GM18526 (cell line): Measurements from ENCODE around the gene SMCO2.

Experiments
- POLR2A ChIP-seq: IDR thresholded peaks from 3 replicates; pipeline ENCODE4 v1.6.1; 2011; ENCODE audit not compliant: insufficient read length; ENCODE audit errors: extremely low read depth

Gene SMCO2

DNA sequence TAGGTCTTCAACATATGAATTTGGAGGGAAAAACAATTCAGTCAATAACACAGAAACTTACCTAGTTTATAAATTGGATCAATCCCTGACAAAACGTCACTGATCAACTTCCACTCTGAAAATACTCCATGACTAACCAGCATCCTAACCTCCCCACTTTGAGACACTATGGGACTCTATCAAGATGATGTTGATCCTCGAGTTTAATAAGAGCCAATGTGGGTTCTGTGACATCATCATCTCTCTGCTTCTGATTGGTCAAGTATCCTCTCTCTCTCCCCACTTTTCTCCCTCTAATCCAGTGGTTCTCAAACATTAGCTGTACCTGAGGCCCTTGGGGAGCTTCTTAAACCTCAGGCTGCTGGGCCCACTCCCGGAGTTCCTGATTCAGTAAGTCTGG lies at the start of gene SMCO2:
Gene SMCO2, plus strand, starts transcription at position 301 of the 400 bp plus-strand sequence. CDS start 23,896 bp downstream, outside the sequence.
- TF ChIP-seq POLR2A, result no peak

DNA sequence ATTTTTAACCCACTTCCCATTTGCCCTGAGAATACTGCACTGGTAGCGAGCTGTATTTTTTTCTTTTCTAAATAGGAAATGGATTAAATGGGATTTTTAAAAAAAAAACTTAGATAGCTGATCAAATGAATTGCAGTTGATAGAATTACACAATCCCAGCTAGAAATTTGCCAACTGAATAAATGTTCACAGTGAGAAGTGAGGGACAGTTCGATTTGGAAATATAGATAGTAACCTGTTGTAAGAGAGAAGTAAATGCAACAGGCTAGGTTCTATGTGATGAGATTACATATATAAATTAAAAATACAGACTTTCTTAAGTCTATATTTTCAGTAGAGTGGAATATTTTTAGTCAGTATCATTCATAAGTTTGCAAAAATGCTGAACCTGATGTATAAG lies 48.1 kb upstream of the SMCO2 start:
- TF ChIP-seq POLR2A, result no peak

DNA sequence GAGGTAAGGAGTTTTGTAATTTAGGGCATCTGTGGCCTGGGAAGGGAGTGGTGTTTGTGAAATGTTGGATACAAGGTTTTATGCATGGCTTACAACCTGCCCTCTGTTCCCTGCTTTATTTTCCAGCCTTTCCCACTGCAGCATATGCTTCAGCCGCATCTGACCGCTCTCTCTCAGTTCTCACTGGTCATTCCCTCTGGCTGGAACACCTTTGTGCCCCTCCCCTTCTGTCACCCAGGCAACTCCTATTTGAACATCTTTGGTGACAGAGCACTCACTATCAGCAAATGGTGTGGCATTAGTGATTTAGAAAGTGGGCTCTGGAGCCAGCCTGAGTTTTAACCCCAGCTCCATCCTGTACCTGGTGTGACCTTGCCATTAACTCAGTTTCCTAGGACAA lies 47.5 kb upstream of the SMCO2 start:
- TF ChIP-seq POLR2A, result no peak

DNA sequence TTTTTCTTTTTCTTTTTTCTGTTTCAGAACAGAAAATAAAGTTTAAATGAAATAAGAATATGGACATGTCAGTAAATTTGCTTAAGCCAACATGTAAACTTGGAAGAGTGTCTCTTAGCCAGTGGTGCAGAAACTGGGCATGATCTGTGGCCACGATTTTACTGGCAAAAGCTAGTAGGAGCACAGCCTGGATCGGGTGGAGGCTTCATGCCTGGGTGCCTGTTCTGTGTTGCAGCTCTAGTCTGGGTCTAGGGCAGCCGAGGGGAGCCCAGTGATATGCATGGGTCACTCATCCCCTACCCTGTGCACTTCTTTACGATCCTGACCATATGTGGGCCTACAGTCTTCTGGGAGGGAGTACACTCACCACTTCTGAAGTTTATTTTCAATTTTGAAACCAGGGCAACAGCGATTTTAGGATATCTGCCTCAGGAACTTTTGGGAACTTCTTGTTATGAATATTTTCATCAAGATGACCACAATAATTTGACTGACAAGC lies 45.6 kb upstream of the SMCO2 start:
- no peak for TF ChIP-seq POLR2A

DNA sequence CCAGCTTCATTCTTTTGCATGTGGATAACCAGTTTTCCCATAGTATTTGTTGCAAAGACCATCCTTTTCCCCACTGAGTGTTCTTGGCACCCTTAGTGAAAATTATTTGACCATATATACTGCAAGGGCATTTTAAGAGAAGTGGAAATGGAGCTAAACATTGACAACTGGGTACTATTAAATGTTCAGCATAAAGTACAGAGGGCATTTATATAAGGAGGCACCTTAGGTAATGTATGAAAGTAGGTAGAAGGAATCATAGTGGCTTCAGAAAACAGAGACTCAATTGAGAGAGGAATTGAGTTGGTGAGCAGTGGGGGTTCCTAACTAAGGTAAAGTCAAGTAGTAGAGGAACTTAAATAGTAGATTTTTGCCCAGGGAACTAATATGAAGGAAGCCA lies 34.5 kb upstream of the SMCO2 start:
- no peak for TF ChIP-seq POLR2A

DNA sequence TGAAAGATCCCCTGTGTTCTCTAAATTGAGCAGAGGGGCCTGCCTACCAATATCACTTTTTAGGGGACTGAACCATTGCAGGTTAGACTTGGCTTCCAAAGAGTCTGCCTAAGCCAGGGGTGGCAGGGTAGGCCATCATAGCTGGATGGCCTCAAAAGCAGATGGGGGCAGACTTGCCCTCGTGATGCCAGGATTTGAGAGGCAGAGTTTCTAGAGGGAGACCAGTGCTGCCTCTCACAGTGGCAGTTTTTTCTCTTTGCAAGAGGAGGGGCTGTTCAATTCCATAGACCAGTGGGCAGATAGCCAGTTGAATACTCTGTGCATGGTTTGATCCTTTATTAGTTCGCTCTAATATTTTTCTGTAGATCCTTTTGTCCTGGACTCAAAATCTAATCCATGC lies 23.8 kb upstream of the SMCO2 start:
- TF ChIP-seq POLR2A, result no peak

DNA sequence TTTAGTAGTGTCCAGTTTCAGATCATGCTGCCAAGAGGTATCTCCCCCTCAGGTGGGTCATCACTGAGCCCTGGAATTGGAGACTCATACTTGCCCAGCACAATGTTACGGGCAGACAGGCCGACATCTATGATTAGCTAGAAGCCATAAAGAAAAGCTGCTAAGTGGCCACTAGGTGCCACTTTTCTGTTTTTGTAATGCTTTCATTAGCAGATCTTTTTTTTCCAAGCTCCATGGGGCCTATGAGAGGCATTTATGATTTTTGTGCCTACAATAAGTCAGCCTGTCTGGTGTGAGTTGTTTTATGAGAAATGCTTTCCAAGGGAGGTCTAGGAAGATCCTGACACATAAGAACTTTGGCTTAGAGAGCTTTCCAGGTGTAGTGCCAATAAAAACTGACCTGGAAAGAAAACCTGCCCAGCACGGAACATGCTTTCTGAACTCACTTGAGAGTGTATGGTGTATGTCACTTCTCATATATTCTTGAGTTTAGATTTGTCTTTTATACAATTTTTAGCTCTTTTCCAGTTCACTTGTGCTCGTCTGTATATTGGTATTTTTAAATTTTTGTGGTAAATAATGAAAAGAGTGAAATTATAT lies 21.8 kb upstream of the SMCO2 start:
- no peak for TF ChIP-seq POLR2A

DNA sequence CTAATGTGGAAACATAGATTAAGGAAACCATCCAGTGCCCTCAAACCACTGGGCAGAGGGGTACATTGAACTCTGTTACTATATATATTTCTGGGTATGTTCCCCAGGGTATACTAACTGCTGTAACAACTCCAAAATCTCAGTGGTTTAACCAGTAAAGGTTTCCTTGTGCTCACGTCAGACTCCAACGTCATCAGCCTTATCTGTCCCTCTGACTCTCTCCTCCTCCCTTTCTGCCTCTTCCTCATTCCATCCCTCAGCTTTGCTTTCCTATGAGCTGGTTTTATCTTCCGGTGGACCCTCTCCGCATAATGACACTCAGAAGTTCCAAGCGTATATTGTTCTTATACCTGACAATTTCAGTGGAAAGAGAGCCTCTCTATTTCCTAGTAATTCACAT lies 21.2 kb upstream of the SMCO2 start:
- no peak for TF ChIP-seq POLR2A

DNA sequence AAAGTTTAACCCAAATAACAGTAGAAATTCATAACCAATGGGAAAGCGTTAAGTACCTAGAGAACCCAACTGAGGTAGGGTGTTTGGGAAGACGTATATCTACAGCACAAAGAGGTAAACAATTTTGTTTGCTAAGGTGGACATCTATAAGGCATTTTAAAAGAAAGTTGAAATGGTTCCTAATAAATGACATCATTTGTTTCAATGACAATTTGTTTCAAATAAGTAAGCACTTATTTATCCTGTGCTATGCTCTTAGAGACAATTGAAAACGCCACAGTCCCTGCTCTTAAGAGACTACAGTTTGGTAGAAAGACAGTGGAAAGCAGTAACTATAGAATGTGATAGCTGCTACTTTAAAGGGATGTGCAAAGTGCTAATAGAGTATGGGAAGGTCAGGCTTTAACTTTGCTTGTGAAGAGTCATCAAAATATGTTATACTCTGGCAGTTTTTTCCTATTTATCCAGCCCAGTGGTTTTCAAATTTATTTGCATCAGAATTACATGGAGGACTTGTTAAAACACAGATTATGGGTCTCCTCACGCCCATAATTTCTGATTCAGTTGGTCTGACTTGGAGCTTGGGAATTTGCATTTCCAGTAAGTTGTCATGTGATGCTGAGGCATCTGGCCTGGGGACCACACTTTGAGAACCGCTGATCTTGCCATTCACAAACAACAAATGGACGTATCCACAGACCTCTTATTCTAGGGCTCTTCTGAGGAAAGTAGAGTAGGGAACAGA lies 19.6 kb upstream of the SMCO2 start:
- TF ChIP-seq POLR2A, result no peak

DNA sequence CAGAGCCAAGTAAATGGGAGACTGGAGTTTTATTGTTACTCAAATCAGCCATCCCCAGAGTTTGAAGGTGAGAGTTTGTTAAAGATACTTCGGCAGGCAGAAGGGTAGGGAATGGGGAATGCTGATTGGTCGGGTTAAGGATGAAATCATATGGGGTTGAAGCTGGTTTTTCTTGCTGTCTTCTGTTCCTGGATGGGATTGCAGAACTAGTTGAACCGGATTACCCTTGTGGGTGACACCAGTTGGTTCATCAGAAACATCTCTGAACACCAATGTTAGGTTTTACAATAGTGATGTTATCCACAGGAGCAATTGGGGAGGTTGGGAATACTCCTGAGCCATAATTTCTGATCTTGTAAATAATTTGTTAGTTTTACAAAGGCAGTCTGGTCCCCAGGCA lies 18.7 kb upstream of the SMCO2 start:
- no peak for TF ChIP-seq POLR2A

DNA sequence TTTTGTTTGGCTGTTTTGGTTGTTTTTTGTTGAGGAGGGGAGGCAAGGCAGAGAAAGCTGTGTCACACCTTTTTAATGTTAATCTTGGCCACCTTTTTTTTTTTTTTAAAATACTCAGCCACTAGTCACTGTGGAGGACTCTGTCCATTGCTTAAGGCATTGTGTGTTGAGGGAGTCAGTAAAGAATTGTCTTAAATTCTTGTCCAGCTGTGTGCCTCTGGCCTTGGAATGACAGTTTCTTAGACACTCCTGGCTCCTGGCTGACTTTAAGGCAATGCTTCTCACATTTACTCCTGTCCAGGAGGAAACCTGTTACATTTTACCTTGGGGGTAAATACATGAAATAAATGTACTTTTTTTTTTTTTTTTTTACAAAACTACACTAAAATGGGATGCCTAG lies 18.1 kb upstream of the SMCO2 start:
- TF ChIP-seq POLR2A, result no peak

DNA sequence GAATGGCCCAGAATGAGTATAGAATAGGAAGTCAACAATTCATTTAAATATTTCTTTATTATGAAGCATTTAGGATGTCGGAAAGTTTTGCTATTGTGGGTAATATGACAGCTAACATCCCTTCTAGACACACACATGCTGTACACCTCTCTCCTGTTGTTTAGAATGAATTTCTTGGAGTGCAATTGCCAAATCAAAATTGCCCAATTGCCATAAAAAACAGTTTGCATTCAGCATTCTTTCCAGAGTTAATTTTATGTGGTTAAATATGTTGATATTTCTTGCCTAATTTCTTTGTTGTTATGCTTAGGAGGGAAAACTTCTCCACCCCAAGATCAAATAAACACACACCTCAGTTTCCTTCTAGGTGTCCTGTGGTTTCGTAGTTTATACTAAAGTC lies 16.9 kb upstream of the SMCO2 start:
- TF ChIP-seq POLR2A, result no peak

DNA sequence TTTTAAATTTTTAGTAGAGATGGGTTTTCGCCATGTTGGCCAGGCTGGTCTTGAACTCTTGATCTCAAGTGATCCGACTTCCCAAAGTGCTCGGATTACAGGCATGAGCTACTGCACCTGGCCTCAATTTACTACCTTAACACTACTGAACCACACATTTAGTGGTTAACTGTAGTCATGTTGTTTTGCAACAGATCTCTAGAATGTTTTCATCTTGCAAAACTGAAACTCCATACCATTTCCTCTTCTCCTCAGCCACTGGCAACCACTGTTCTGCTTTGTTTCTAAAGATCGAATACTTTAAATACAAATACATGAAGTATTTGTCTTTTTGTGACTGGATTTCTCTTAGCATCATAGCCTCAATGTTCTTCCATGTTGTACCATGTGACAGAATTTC lies 15.4 kb upstream of the SMCO2 start:
- no peak for TF ChIP-seq POLR2A

DNA sequence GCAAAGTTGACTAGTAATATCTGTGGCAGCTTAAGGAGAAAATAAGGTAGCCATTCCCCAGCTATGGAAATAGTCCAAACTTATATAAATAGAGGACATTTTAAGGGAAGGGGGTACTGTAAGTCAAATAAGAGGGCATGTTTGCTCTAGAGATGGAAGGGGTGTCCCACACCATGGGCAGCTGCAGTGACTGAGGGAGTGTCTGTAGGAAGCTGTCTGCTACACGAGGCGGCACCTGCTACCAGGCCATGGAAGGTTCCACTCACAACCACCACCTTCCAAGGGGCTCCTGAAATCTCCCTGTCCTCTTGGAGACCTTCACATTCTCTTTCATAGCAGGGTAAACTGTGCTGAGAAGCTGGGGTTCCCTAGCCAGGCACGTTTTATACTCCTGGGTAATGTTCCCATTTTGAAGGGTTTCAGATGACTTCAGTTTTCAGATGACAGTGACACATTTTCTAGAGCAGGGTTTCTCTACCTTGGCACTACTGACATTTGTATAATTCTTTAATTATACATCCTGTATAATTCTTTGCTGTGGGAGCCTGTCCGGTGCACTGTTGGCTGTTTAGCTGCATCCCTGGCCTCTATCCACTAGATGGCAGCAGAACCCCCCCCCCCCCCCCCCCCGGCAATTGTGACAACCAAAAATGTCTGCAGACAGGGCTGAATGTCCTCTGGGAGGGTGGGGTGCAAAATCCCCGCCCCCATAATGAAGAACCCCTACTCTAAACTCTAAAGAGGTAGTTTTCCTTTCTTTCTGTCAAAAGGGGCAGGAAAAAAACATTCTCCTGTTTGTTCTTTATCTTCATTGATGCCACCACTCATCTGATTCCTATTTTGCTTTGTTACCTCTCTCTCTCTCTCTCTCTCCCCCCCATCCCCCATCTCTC lies 11.6 kb upstream of the SMCO2 start:
- no peak for TF ChIP-seq POLR2A

DNA sequence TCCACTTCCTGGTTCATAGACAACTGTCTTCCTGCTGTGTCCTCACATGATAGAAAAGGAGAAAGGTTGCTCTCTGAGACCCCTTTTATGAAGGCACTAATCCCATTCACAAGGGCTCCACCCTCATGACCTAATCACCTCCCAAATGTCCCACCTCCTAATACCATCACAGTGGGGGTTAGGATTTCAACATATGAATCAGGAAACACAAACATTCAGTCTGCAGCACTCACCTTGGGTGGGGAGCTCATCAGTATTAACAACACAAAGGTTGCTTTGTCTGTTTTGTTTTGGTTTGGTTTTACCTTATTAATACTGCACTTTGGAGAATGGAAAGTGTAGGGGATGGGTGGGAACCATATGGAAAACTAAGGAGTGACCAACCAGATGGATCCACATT lies 10.5 kb upstream of the SMCO2 start:
- TF ChIP-seq POLR2A, result no peak

DNA sequence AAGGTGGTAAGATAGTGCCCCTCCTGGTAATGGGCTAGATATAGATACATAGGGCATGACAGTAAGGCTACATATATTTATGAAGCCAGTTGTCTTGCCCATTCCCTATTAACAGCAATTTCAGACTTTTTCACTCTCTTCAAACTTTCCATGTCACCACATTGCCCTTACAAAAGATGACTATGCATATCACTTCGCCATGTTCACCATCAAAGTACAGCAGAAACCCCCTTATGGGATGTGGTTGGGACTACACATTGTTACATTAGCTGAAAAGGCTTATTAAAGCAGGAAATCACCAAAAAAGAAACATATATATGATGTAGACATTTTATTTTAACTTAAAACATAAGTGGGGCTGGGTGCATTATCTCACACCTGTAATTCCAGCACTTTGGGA lies 9.8 kb upstream of the SMCO2 start:
- no peak for TF ChIP-seq POLR2A
